Tibial nerve (tissue), 3 donors: ENCODE results near the gene SMC3.

ENCODE experiments used
- CTCF ChIP-seq, 5 experiments: fragments of 200-600 bp in 3 of 5; fragments of 450-650 bp in 2 of 5; sonication (generic) in 3 of 5; IDR thresholded peaks; one replicate each; pipeline ENCODE4 v1.5.1; 2016 to 2019; ENCODE audit warnings: antibody characterized with exemption in 5 of 5, mild to moderate bottlenecking in 3 of 5, moderate library complexity in 2 of 5
- POLR2A ChIP-seq, 2 donors: fragments of 450-650 bp; IDR thresholded peaks; one replicate each; pipeline ENCODE4 v1.6.1; 2017; ENCODE audit warnings: antibody characterized with exemption in 2 of 2, mild to moderate bottlenecking in 2 of 2, moderate library complexity in 2 of 2

GRCh38 chr10:110524179-110524858, 43.2 kb upstream of the SMC3 start:
- no peak for TF ChIP-seq CTCF (IDR thresholded peaks at IDR 0.05)
- TF ChIP-seq POLR2A (IDR thresholded peaks at IDR 0.05) = no peak
